ENCODE results near the gene VWF.

VWF gene

DNA sequence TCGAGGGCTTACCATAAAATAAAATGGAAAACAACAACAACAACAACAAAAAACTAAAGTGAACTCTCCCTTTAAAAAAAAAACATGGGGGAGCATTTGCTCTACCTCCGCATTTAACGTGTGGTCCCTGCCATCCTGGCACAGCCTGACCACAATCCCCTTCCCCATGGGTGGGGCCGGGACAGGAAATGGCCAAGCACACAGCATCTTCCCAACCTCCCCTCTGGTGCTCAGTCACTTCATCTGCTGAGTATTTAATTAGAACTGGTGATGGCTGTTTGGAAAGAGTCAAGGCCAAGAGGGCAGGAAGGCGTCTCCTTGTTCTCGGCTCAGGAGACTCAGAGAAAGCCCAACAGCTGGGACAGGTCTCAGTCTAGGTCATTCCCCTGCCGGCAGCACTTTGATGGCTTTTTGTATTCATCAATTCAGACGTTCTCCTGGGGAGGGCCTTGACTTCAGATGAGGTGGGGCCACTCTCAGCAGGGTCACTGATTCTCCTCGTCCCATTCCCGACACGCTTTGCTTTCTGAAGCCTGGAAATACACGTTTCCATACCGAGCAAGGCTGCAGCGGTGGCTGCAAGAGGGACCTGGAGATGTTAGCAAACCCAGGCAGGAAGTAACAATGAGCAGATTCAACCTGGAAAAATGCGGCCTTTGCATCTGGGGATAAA lies 223.8 kb downstream of the VWF start:
- TF ChIP-seq CTCF (IDR thresholded peaks at IDR 0.05; ENCODE audit: low read depth, low read length), result no peak
- no peak for TF ChIP-seq EZH2phosphoT487 (IDR thresholded peaks at IDR 0.05; ENCODE audit: low read depth)
- Histone ChIP-seq H4K20me1 (ENCODE audit: insufficient read depth, low read length) (no peaks in the 10 kb centered on the region), H2AFZ (ENCODE audit: low read depth, low read length) (no peak overlapping the region), H3K4me2 (ENCODE audit: low read length) (no peak overlapping the region), H3K9me3 (ENCODE audit: insufficient read depth, low read length) (no peaks in the 10 kb centered on the region), H3K27me3 (ENCODE audit: low read depth, low read length) (peaks cover 5% of the 10 kb centered on the region; the same call in 1 of the 2 replicates), H3K79me2 (ENCODE audit: low read length) (no peaks in the 10 kb centered on the region), H3K4me3 (ENCODE audit: low read length) (no peak overlapping the region), H3K9ac (ENCODE audit: low read length) (no peak overlapping the region), H3K27ac (ENCODE audit: low read length) (no peak overlapping the region), H3K4me1 (ENCODE audit: low read length) (no peaks in the 10 kb centered on the region), H3K36me3 (replicated peaks; ENCODE audit: low read depth, low read length) (no peaks in the 10 kb centered on the region)

- Histone ChIP-seq H3K4me3 (ENCODE audit: low read length) (no peak overlapping the region), H2AFZ (ENCODE audit: low read depth, low read length) (no peak overlapping the region), H3K79me2 (ENCODE audit: low read length) (no peaks in the 10 kb centered on the region), H3K27me3 (ENCODE audit: low read depth, low read length) (peaks cover 5% of the 10 kb centered on the region; the same call in 1 of the 2 replicates), H3K4me1 (ENCODE audit: low read length) (no peaks in the 10 kb centered on the region), H4K20me1 (ENCODE audit: insufficient read depth, low read length) (no peaks in the 10 kb centered on the region), H3K36me3 (replicated peaks; ENCODE audit: low read depth, low read length) (no peaks in the 10 kb centered on the region), H3K9ac (ENCODE audit: low read length) (no peak overlapping the region), H3K4me2 (ENCODE audit: low read length) (no peak overlapping the region), H3K27ac (ENCODE audit: low read length) (no peak overlapping the region), H3K9me3 (ENCODE audit: insufficient read depth, low read length) (no peaks in the 10 kb centered on the region)
- no peak for TF ChIP-seq CTCF (IDR thresholded peaks at IDR 0.05; ENCODE audit: low read depth, low read length)
- TF ChIP-seq EZH2phosphoT487 (IDR thresholded peaks at IDR 0.05; ENCODE audit: low read depth), result no peak
Observed at GRCh38 chr12:5900076-5900475, 224.4 kb downstream of the VWF start.

DNA sequence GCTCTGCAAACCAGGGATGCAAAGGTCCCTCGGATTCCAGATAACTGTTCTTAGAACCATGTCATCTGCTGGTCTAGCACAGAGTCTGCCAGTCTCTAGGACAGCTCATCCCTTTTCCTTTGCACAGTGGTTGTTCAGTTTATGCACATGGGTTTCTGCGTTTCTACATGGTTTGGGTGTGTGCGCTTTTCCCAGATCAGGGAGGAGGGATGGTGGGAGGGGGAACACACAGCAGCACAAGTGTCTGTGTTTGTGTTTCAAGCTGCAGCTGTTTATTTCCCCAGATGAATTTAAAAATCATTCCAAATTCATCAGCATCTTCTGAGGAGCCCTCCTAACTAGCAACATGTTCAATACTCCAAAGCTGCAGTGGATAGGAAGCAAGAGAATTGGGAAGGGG lies 224.8 kb downstream of the VWF start:
- Histone ChIP-seq H3K4me3 (ENCODE audit: low read length) (no peak overlapping the region), H3K4me2 (ENCODE audit: low read length) (no peak overlapping the region), H3K27ac (ENCODE audit: low read length) (no peak overlapping the region), H3K27me3 (ENCODE audit: low read depth, low read length) (peaks cover 5% of the 10 kb centered on the region; the same call in 1 of the 2 replicates), H3K9ac (ENCODE audit: low read length) (no peak overlapping the region), H3K36me3 (replicated peaks; ENCODE audit: low read depth, low read length) (no peaks in the 10 kb centered on the region), H3K9me3 (ENCODE audit: insufficient read depth, low read length) (no peaks in the 10 kb centered on the region), H4K20me1 (ENCODE audit: insufficient read depth, low read length) (no peaks in the 10 kb centered on the region), H3K4me1 (ENCODE audit: low read length) (no peaks in the 10 kb centered on the region), H3K79me2 (ENCODE audit: low read length) (no peaks in the 10 kb centered on the region), H2AFZ (ENCODE audit: low read depth, low read length) (no peak overlapping the region)
- no peak for TF ChIP-seq EZH2phosphoT487 (IDR thresholded peaks at IDR 0.05; ENCODE audit: low read depth)
- TF ChIP-seq CTCF (IDR thresholded peaks at IDR 0.05; ENCODE audit: low read depth, low read length), result no peak

DNA sequence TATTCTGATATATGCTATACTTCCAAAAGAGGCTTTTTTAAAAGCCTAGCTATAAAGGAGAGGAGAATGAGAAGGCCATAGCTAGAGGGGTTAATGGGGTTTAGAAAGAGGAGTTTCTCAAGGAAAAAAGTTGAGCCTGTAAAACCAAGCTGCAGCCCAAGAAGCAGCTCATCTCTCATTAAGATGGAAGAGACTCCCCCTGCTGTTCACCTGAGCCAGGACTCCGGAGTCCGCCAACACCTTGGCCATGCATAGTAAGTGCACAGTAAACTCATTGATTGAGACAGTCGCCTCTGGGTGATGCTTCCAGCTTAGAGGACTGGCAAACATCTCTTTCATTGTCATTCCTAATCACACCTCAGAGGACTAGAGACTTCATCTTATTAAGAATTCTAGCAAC lies 225.6 kb downstream of the VWF start:
- Histone ChIP-seq H3K4me1 (ENCODE audit: low read length) (no peaks in the 10 kb centered on the region), H3K27me3 (ENCODE audit: low read depth, low read length) (peaks cover 5% of the 10 kb centered on the region; the same call in 1 of the 2 replicates)

More for the DNA sequence above, 225.6 kb downstream of the VWF start:
- Histone ChIP-seq H3K9me3 (ENCODE audit: insufficient read depth, low read length) (no peaks in the 10 kb centered on the region), H3K4me3 (ENCODE audit: low read length) (no peak overlapping the region), H2AFZ (ENCODE audit: low read depth, low read length) (no peak overlapping the region), H4K20me1 (ENCODE audit: insufficient read depth, low read length) (no peaks in the 10 kb centered on the region), H3K36me3 (replicated peaks; ENCODE audit: low read depth, low read length) (no peaks in the 10 kb centered on the region), H3K79me2 (ENCODE audit: low read length) (no peaks in the 10 kb centered on the region), H3K9ac (ENCODE audit: low read length) (no peak overlapping the region), H3K27ac (ENCODE audit: low read length) (no peak overlapping the region), H3K4me2 (ENCODE audit: low read length) (no peak overlapping the region)
- TF ChIP-seq EZH2phosphoT487 (IDR thresholded peaks at IDR 0.05; ENCODE audit: low read depth) (no peak), CTCF (IDR thresholded peaks at IDR 0.05; ENCODE audit: low read depth, low read length) (peak; percentile 22; the same call in 1 of the 2 replicates)
